HG03159 (cell line): ENCODE results near the gene RNASE4.
"Not testable (repeated sequence)": the region's sequence is repeated elsewhere in the genome, so short reads cannot be mapped to it uniquely, and the experiment has no call there.

Source experiments
- ATAC-seq: cut with Tn5 transposase; IDR thresholded peaks from one replicate; pipeline ENCODE4 v1.9.1; 2021; ENCODE audit warnings: mild to moderate bottlenecking, moderate library complexity; ENCODE audit not compliant: unreplicated experiment

Gene RNASE4

GRCh38 chr14:20734430-20734806, 50.1 kb downstream of the RNASE4 start:
- no peak for ATAC-seq

DNA sequence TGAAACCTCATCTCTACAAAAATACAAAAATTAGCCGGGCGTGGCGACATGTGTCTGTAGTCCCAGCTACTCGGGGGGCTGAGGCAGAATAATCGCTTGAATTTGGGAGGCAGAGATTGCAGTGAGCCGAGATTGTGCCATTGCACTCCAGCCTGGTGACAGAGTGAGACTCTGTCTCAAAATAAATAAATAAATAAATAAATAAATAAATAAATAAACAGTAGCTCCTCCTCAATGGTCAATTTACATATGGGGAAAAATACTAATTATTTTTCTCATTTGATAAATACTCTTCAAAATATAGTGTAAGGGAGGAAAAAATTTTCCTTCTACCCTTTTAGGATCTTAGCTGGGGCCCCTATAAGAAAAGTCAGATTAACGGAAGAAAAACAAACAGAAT, 53.9 kb downstream of the RNASE4 start:
- ATAC-seq = not testable (repeated sequence)

DNA sequence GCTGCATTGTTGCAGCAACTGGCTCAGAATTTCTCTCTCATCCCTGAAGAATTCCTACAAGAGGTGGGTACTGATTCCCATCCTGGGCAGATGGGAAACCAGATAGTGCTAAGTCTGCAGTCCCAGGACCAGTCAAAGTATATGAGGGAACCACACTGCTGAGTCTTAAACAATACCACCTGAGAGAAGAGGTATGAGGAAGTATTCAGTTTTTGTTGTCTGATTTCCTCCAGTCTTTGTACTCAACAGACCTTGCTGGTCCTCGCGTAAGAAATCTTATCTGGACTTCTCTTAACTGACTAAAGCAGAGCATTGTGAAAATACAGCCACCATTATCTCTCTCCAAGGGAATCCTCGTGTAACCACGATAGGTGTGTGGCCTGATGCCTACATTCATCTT, 57.8 kb downstream of the RNASE4 start:
- no peak for ATAC-seq

DNA sequence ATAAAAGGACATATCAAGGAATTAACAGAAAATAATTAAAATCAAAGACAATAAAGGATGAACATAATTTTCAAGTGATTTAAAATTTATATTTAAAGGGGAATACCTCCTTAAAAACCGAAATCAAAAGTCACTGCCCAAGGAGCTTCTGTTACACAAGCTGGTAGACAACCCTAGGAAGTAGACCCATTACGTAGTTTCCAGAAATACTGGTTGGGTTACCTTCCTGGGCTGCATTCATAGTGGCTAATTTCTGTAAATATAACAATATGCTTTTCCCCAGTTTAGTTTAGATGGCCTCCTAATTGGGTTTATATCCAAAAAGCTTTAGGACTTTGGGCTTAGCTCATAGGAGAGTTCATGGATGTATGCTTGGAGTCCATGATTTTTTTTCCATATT, 59.2 kb downstream of the RNASE4 start:
- ATAC-seq = no peak

GRCh38 chr14:20745571-20746358, 61.4 kb downstream of the RNASE4 start, which contains the start of gene EDDM3A:
Gene EDDM3A (plus strand): TSS chr14:20745887. CDS start chr14:20747581, 1,694 bp downstream.
- no peak for ATAC-seq

DNA sequence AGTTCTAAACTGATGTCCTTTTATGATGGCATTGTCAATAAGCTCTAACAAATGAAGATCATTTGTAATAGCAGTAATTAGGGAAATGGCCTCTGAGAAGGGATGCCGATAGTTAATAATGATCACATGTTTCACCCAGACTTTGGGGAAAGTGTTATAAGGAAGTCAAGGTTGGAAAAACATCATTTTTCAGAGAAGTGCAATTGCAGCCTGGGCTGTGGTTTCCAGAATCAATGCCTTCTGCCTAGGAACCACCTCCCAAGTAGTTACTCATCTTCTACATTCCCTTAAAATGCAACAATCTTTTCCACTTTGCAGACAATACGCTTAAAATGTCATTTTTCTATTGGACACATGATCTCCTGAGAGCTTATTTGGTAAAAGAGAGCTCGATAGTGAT, 62.2 kb downstream of the RNASE4 start:
- ATAC-seq = no peak

DNA sequence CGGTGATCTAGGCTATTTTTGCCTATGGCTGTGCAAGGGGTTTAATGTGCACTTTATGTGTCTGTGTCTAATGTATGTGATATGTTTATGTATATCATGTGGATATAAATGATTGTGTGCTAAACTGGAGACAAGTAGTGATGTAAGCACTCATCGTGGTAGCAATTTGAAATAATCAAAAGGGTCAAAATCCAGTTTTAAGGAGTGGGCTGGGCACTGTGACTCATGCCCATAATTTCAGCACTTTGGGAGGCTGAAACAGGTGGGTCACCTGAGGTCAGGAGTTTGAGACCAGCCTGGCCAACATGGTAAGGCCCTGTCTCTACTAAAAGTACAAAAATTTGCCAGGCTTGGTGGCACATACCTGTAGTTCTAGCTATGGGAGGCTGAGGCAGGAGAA, 64.1 kb downstream of the RNASE4 start:
- ATAC-seq = no peak

DNA sequence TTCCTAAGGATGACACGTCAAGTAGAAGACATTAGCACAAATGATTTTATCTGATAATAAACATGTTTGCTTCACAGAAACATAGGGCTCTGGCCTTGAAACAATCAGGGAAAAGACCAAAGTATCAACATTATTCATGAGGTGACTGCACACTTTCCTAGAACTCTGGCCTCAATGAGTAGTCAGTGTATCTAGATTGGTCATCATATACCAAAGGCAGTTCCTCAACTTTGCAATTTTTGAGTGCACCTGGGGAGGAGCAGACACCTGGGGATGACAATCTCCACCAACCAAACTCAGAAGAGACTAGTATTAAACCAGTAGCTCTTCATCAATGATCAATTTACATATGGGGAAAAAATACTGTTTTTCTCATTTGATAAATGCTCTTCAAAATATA, 65.8 kb downstream of the RNASE4 start:
- ATAC-seq = no peak
